ENCODE measurements around the gene KCNJ10.

KCNJ10 gene

GRCh38 chr1:160083968-160084770 is 14.2 kb upstream of the KCNJ10 start:
- DNase-seq (ENCODE audit: low spot score) = no peak

DNA sequence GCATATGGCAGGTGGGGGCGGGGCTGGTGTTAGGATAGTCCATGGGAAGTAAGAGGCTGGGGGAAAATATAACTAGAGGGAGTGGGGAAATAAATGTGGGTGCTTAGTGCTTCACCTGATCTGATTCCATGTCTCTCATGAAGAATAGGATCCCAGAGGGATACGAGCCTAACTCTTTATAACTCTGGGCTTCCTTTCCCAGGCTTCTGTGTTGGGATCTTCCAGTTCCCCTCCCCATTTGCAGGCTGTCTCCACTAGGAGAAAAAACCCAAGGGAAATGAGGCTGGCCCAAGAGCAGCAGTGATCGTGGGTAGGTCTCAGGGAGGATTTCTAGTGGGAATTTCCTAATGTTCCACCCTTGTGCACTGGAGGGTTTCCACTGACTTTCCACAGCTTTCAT is 13.0 kb upstream of the KCNJ10 start:
- no peak for DNase-seq (ENCODE audit: low spot score)

DNA sequence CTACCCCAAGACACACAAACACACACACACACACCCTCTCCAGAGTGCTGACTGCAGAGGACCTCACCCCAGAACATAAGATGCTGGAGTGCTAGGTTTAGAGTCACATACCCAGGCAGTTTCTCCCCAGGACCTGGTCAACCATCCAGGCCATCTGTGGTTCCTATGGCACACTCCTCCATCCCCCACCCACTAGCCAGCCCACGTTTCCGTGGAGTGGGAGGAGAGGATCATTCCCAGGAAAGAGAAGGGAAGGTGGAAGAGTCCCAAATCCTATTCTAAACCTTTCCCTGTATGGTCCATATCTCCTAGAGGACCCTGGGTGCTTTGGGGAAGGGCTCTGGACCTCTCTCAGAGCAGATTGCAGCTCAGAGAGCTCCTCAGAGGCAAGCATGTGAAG is 12.5 kb upstream of the KCNJ10 start:
- DNase-seq (ENCODE audit: low spot score) = no peak

DNA sequence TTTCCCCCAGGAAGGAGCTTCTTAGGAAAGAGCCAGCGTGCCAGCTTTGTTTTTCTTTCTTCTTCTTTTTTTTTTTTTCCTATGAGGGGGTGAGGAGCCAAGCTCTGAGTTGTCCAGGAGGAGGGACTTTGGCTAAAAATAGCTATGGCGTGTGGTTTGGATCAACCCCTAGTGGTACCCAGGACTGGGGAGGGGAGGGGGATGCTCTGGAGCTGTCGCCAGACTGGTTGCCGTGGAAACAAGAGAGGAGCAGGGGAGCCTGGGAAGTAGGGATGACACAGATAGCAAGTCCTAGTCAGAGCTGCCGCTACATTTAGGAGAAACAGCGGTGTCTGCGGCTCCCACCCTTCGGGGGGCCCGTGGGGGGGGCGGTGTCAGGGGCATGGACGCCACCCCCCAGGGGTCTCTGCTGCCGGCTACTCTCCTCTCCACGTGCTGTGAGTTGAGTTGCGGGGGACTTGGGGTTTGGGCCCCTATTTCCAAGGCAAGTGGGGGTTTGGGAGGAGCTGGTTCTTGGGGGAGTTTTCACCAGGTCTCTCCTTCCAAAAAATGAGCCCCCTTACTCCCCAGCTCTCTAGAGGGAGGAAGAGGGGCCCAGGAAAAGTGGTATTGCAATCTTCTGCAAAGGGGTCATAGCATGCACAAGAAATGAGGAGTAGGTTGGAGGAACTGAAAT is 11.4 kb upstream of the KCNJ10 start, which contains the start of gene KCNJ9:
TSS of gene KCNJ9 (plus strand) at position 278 of the 676 bp plus-strand sequence. CDS start 2,493 bp downstream, outside the sequence.
- no peak for DNase-seq (ENCODE audit: low spot score)

- no peak for DNase-seq (ENCODE audit: low spot score)
Measured at GRCh38 chr1:160080381-160081100, 10.6 kb upstream of the KCNJ10 start.

- DNase-seq (ENCODE audit: low spot score) = no peak
Measured at GRCh38 chr1:160079448-160079847, 9.5 kb upstream of the KCNJ10 start.

DNA sequence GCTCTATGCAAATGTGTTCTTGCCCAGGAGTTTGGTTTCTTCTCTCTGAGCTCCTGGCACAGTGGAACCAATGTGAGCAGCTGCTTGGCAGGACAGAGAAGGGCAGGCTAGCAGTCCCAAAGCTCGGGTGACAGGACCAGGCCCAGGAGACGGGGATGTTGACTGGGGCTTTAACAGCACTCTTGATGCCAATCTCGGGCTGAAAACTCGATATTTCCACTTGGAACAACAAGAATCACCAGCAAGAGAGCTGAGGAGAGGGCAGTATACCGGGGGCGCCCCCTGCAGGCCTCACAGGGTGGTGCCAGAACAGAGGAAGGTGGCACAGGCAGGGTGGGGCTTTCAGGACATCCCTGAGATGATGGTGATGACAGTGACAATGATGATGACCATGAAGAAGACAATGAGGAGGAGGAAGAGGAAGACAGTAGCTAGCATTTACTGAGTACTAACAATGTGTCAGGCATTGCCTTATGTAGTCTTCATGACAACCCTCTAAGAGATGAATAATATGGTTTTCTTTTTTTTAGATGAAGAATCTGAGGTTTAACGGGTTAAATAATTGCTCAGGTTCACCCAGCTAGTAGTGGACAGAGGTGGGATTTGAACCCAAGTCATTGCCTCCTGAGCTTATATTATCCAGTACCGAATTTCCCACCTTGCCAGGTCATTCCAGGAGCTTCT is 8.7 kb upstream of the KCNJ10 start:
- peak; percentile 78 for DNase-seq (ENCODE audit: low spot score)

GRCh38 chr1:160077486-160077885 is 7.5 kb upstream of the KCNJ10 start:
- DNase-seq (ENCODE audit: low spot score) = no peak

DNA sequence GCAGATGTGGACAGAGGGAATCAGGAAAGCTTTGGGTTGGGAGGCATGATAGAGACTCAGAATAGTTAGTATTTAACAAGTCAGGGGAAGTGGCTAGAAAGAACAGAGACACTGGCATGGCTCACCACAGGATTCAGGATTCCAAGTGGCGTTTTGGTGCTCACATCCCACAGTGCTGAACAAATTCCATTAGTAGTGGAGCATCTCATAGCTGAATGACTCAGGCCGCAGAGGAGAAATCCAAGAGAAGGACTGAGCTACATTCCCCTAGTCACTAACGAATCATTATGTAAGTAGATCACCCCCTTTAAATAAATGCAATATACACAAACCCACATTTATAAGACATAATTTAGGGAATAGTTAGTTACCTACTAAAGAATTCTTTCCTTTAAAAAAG is 6.3 kb upstream of the KCNJ10 start:
- no peak for DNase-seq (ENCODE audit: low spot score)

DNA sequence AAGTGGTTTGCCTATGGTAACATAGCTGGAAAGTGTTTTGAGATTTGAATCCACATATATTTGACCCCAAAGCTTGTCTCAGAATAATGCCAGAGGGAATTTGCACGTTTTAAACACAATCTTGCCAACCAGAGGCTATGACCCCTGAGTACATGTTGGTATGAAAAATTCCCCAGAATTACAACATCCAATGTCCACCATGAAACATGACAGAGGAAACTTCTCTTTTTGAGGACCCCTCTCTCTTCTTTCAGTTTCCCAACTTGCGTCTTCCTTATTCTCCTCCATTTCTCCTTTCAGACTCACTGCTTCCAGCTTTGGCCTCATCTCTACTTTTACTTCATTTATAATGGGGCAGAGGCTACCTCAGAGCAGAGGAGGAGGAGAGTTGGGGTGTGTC is 5.9 kb upstream of the KCNJ10 start:
- no peak for DNase-seq (ENCODE audit: low spot score)

DNA sequence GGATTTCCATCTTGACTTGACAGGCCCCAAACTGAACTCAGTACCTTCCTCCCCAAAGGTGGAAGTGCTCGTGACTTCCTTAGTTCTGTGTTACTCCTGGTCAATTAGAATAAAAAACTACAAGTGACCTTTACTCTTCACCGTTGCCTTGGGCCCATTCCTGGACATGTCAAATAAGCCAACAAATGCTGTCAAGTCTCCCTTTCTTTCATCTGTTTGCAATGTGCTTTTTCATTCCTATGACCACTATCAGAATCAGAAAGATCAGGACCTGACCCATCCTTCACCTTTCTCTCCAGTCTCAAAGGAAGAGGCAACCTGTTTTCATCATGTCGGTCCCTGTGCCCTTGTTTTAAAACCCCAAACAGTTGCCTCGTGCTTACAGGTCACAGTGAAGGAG is 4.9 kb upstream of the KCNJ10 start:
- DNase-seq (ENCODE audit: low spot score) = no peak

DNA sequence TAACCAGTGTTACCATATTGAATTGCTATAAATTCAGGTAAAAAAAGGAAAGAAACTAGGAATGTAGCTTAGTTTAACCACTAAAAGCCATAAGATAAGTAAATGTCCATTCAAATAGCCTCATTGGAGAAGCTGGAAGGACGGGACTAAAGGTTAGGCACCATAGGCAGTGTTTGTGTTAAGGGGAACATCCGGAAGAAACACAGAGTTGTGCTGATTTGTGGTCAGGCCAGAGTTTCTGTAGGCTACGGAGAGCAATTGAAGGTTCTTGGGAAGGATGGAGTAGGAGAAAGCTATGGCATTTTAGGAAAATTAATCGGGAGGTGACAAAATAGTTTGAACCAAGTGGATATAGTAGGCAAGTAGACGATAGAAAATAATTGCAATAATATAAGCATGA is 1.3 kb upstream of the KCNJ10 start:
- DNase-seq (ENCODE audit: low spot score) = no peak

DNA sequence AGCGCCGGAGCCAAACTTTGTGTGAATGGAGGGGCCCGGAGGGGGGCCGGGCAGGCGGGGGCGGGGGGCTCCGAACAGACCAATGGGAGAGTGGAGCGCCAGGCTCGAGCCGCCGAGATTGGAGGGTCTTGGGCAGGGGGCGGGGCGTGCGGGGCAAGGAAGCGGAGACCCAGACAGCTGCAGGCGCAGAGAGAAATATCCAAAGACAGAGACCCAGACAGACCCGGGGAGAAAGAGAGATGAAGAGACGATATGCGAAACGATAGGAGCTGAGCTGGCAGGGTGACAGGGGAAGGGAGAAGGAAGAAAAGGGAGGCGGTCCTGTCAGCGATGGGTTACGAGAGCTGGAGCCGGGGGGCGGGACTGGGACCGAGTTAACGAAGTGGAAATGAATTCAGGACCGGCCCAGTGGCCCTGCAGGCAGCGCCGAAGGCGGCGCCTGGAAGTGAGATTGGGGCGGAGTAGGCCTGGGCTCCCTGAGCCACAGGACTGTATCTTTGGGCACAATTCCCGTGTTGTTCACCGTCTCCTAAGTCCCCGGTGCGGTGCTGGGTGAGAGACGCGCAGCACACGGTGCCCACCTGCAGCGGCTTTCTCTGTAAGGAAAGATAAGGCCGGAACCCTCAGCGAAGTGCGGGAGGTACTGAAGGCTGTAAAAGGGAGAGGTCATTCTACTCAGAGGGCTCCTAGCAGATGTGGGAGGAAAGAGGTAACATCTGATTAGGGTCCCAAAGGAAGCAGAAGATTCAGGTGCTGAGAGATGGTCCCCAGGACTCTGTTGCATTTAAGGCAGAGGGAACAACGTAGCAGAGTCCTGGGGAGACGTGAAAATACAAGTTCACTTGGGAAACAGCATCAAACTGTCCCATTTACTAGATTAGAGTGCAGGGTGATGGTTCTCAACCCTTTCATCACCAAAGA is 543 bp upstream of the KCNJ10 start:
- no peak for DNase-seq (ENCODE audit: low spot score)

GRCh38 chr1:160068225-160068624 is 1.7 kb downstream of the KCNJ10 start:
- DNase-seq (ENCODE audit: low spot score) = no peak

DNA sequence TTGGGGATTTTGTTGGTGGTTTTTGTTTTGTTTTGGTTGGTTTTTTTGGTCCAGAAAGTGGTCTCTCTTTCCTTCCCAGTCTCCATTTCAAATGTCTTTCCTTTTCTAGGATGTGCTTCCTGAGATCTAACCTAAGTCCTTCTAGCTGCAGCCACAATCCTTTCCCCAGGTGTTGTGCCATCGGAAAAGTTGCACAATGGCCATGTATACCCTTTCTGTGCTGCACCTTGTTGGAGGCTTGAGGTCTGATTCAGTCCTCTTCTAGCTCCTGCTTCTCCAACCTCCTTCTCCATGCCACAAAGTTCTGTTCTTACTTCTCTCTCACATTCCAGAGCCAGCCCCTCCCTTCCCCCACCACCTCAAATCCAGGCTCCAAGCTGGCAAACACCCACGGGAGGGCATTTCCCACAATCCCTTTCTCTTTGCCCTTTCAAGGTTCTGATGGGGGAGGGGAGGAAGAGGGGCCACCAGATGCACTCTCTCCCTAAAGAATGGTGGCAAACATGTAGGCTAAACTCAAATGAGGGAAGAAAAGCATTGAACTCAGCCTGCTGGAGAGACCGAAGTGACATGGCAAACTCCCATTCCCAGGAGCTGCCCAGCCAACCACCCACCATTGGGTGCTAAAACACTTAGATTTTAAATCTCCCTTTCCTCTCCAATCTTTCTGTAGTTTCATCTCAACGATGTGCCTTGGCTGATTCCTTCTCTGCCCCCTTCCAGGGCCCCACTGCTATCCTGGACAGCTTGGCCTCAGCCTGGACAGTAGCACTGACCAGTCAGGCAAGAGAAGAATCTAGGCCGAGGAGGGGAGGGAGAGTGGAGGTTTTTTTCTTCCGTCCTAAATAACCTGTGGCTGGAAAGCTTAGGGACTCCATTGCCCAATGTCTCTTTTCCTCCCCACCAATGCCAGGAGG is 2.9 kb downstream of the KCNJ10 start:
- DNase-seq (ENCODE audit: low spot score) = no peak

GRCh38 chr1:160064746-160065145 is 5.2 kb downstream of the KCNJ10 start:
- no peak for DNase-seq (ENCODE audit: low spot score)

DNA sequence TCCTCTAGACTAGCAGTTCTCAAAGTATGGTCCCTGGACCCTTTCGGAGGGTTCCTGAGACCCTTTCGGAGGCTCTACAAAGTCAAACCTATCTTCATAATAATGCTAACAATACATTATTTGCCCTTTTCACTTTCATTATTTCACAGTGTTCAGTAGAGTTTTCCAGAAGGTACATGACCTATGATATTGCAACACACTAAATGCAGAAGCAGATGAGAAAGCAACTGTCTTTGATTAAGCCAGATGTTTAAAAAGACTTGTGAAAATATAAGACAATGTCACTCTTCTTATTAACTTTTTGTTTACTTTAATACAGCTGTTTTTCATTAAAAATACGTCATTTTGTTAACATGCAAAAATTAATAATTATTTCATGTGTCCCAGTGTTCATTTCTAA is 5.8 kb downstream of the KCNJ10 start:
- DNase-seq (ENCODE audit: low spot score) = no peak

- DNase-seq (ENCODE audit: low spot score) = no peak
Measured at GRCh38 chr1:160063176-160063575, 6.8 kb downstream of the KCNJ10 start.

GRCh38 chr1:160062230-160062532 is 7.8 kb downstream of the KCNJ10 start:
- no peak for DNase-seq (ENCODE audit: low spot score)

All from COLO829 (cell line).